Astrocyte (in vitro differentiated cells and primary cell): ENCODE results near the gene SYTL3. TPM values are rescaled to one million over a fixed set of nuclear protein-coding genes. Genes with fewer than 3 reads are reported as not detected.
"Not testable (repeated sequence)": the region's sequence is repeated elsewhere in the genome, so short reads cannot be mapped to it uniquely, and the experiment has no call there.

Experiments used
- DNase-seq: peaks from one replicate; pipeline ENCODE4 v3.0.0-alpha.2; 2010; ENCODE audit warnings: low read depth
- FAIRE-seq: peaks from 2 replicates; lab custom pipeline; 2011; peaks lifted over from hg19 to GRCh38; lab: Jason Lieb, UNC
- H2AFZ ChIP-seq: 2 replicates; pipeline ENCODE4 v1.6.0; 2012; ENCODE audit warnings: low read depth, low read length, inconsistent platforms
- H3K27ac ChIP-seq: 2 replicates; pipeline ENCODE4 v1.5.1; 2011; ENCODE audit warnings: low read depth, low read length, inconsistent platforms
- H3K27me3 ChIP-seq: 2 replicates; pipeline ENCODE4 v1.6.0; 2011; ENCODE audit warnings: low read length, inconsistent platforms; ENCODE audit not compliant: insufficient read depth
- H3K36me3 ChIP-seq: 2 replicates; pipeline ENCODE4 v1.5.1; 2011; ENCODE audit warnings: low read length, inconsistent platforms; ENCODE audit not compliant: insufficient read depth
- H3K4me1 ChIP-seq: 2 replicates; pipeline ENCODE4 v1.5.1; 2011; ENCODE audit warnings: low read length, inconsistent platforms; ENCODE audit not compliant: insufficient read depth
- H3K4me2 ChIP-seq: 2 replicates; pipeline ENCODE4 v1.6.0; 2012; ENCODE audit warnings: low read length, inconsistent platforms
- H3K4me3 ChIP-seq: 2 replicates; pipeline ENCODE4 v1.5.1; 2011; ENCODE audit warnings: low read depth, mild to moderate bottlenecking, low read length, inconsistent platforms; ENCODE audit not compliant: insufficient read depth
- H3K79me2 ChIP-seq: 2 replicates; pipeline ENCODE4 v1.6.0; 2012; ENCODE audit warnings: mild to moderate bottlenecking, low read length, inconsistent platforms; ENCODE audit not compliant: insufficient read depth
- H3K9ac ChIP-seq: 2 replicates; pipeline ENCODE4 v1.6.0; 2012; ENCODE audit warnings: mild to moderate bottlenecking, low read length, inconsistent platforms
- H3K9me3 ChIP-seq: 2 replicates; pipeline ENCODE4 v1.5.1; 2012; ENCODE audit warnings: low read depth, mild to moderate bottlenecking, low read length, inconsistent platforms; ENCODE audit not compliant: insufficient read depth
- H4K20me1 ChIP-seq: 2 replicates; pipeline ENCODE4 v1.6.0; 2012; ENCODE audit warnings: low read length, inconsistent platforms; ENCODE audit not compliant: insufficient read depth
- H3K27ac Mint-ChIP-seq: one replicate; pipeline ENCODE4 v1.8.0; 2021; ENCODE audit warnings: mild to moderate bottlenecking, mixed read lengths; ENCODE audit not compliant: unreplicated experiment
- H3K27me3 Mint-ChIP-seq: one replicate; pipeline ENCODE4 v1.8.0; 2021; ENCODE audit warnings: low read depth, mixed read lengths; ENCODE audit not compliant: unreplicated experiment
- H3K36me3 Mint-ChIP-seq: one replicate; pipeline ENCODE4 v1.8.0; 2021; ENCODE audit warnings: low read depth, mixed read lengths; ENCODE audit not compliant: unreplicated experiment
- H3K4me1 Mint-ChIP-seq: one replicate; pipeline ENCODE4 v1.8.0; 2021; ENCODE audit warnings: low read depth, mixed read lengths; ENCODE audit not compliant: unreplicated experiment
- H3K4me3 Mint-ChIP-seq: one replicate; pipeline ENCODE4 v1.8.0; 2021; ENCODE audit warnings: mild to moderate bottlenecking, moderate library complexity, mixed read lengths; ENCODE audit not compliant: unreplicated experiment
- H3K9me3 Mint-ChIP-seq: one replicate; pipeline ENCODE4 v1.8.0; 2021; ENCODE audit warnings: mild to moderate bottlenecking, mixed read lengths; ENCODE audit not compliant: unreplicated experiment
- CTCF ChIP-seq: IDR thresholded peaks from 2 replicates; pipeline ENCODE4 v1.5.1; 2011; ENCODE audit warnings: low read depth, mild to moderate bottlenecking, inconsistent platforms, low read length, moderate library complexity; ENCODE audit not compliant: insufficient read depth
- EZH2 ChIP-seq: IDR thresholded peaks from 2 replicates; pipeline ENCODE4 v1.6.1; 2012; ENCODE audit warnings: mild to moderate bottlenecking, low read length, inconsistent platforms; ENCODE audit not compliant: insufficient read depth
- total RNA-seq: library from RNA; stranded (reverse); gene quantifications from 2 replicates; pipeline ENCODE4 v1.2.1, GENCODE V29; 2021

The SYTL3 gene
- total RNA-seq, 1 donor from 2014 or later = 1.2 TPM

GRCh38 chr6:158604048-158604406 lies 45.8 kb upstream of the SYTL3 start:
- no peaks in the 10 kb centered on the region for H3K27me3 ChIP-seq
- FAIRE-seq = no peak

GRCh38 chr6:158605266-158605878 lies 44.5 kb upstream of the SYTL3 start:
- Mint-ChIP-seq H3K9me3 (no peaks in the 10 kb centered on the region), H3K4me1 (peaks cover 3% of the 10 kb centered on the region), H3K27ac (peak overlapping the region; percentile 26), H3K36me3 (peaks cover 26% of the 10 kb centered on the region), H3K27me3 (no peaks in the 10 kb centered on the region), H3K4me3 (no peak overlapping the region)
- Histone ChIP-seq H3K4me3 (no peak overlapping the region), H3K36me3 (peaks cover 27% of the 10 kb centered on the region), H3K27ac (no peak overlapping the region), H3K27me3 (no peaks in the 10 kb centered on the region), H3K9me3 (peaks cover 4% of the 10 kb centered on the region), H3K4me1 (no peaks in the 10 kb centered on the region), H3K79me2 (peaks cover 23% of the 10 kb centered on the region), H3K4me2 (no peak overlapping the region), H4K20me1 (peaks cover 15% of the 10 kb centered on the region), H2AFZ (no peak overlapping the region), H3K9ac (no peak overlapping the region)
- FAIRE-seq (peak; percentile 93), DNase-seq (peak; percentile 50)
- TF ChIP-seq CTCF (peak; percentile 82), EZH2 (no peak)

More at GRCh38 chr6:158604048-158604406, 45.8 kb upstream of the SYTL3 start:
- peaks cover 23% of the 10 kb centered on the region for H3K79me2 ChIP-seq
- no peak overlapping the region for H3K27ac ChIP-seq
- no peak overlapping the region for H3K27ac Mint-ChIP-seq
- no peak for DNase-seq
- H2AFZ ChIP-seq = no peak overlapping the region
- no peak overlapping the region for H3K4me3 Mint-ChIP-seq
- H3K9me3 Mint-ChIP-seq = no peaks in the 10 kb centered on the region
- H3K4me2 ChIP-seq = no peak overlapping the region
- no peak overlapping the region for H3K4me3 ChIP-seq
- TF ChIP-seq CTCF = no peak
- H3K9ac ChIP-seq = no peak overlapping the region
- no peaks in the 10 kb centered on the region for H3K4me1 Mint-ChIP-seq
- peaks cover 22% of the 10 kb centered on the region for H3K36me3 Mint-ChIP-seq
- no peaks in the 10 kb centered on the region for H3K27me3 Mint-ChIP-seq
- H3K9me3 ChIP-seq = peaks cover 4% of the 10 kb centered on the region
- H3K36me3 ChIP-seq = peaks cover 22% of the 10 kb centered on the region
- peaks cover 15% of the 10 kb centered on the region for H4K20me1 ChIP-seq
- H3K4me1 ChIP-seq = no peaks in the 10 kb centered on the region

- not testable (repeated sequence) for H3K27me3 ChIP-seq, H3K9me3 Mint-ChIP-seq, H3K4me3 Mint-ChIP-seq
Measured at GRCh38 chr6:158606011-158606410, 43.8 kb upstream of the SYTL3 start.

More at GRCh38 chr6:158606011-158606410, 43.8 kb upstream of the SYTL3 start:
- not testable (repeated sequence) for H3K9ac ChIP-seq, H2AFZ ChIP-seq, H3K9me3 ChIP-seq, H3K27ac Mint-ChIP-seq, H3K27ac ChIP-seq, H3K27me3 Mint-ChIP-seq, H3K4me1 ChIP-seq, FAIRE-seq, H3K4me2 ChIP-seq, DNase-seq, H3K4me3 ChIP-seq, H3K4me1 Mint-ChIP-seq
- peaks cover 30% of the 10 kb centered on the region for H3K36me3 Mint-ChIP-seq
- Histone ChIP-seq H3K36me3 (peaks cover 27% of the 10 kb centered on the region), H4K20me1 (peaks cover 17% of the 10 kb centered on the region), H3K79me2 (peaks cover 23% of the 10 kb centered on the region)
